22Rv1 (cell line): ENCODE measurements around the gene MCF2L.

ENCODE experiments used
- H3K27ac ChIP-seq: fragments of 450-650 bp; 2 replicates; pipeline ENCODE4 v1.5.1; 2017
- CTCF ChIP-seq: fragments of 450-650 bp; IDR thresholded peaks from 2 replicates; pipeline ENCODE4 v1.5.1; 2017; ENCODE audit warnings: mild to moderate bottlenecking
- ZFX ChIP-seq: fragments of 450-650 bp; IDR thresholded peaks from 2 replicates; pipeline ENCODE4 v1.6.1; 2017; ENCODE audit warnings: antibody characterized with exemption, borderline replicate concordance

The MCF2L gene

GRCh38 chr13:113044391-113045114 is 75.5 kb downstream of the MCF2L start:
- no peak for TF ChIP-seq ZFX
- TF ChIP-seq CTCF = no peak
- H3K27ac ChIP-seq = no peak overlapping the region

- no peak for TF ChIP-seq CTCF
- no peak for TF ChIP-seq ZFX
- H3K27ac ChIP-seq = no peak overlapping the region
These were observed 76.5 kb downstream of the MCF2L start for GRCh38 chr13:113045251-113046127.

GRCh38 chr13:113046128-113046882 is 77.3 kb downstream of the MCF2L start:
- TF ChIP-seq CTCF = no peak
- no peak for TF ChIP-seq ZFX
- H3K27ac ChIP-seq = no peak overlapping the region

GRCh38 chr13:113046883-113047244 is 77.8 kb downstream of the MCF2L start:
- TF ChIP-seq CTCF (no peak), ZFX (no peak)
- H3K27ac ChIP-seq = no peak overlapping the region

- H3K27ac ChIP-seq = no peak overlapping the region
- TF ChIP-seq CTCF = no peak
- TF ChIP-seq ZFX = no peak
These were observed 78.6 kb downstream of the MCF2L start for GRCh38 chr13:113047587-113047986.

- H3K27ac ChIP-seq = no peak overlapping the region
- TF ChIP-seq CTCF = no peak
- no peak for TF ChIP-seq ZFX
These were observed 79.8 kb downstream of the MCF2L start for GRCh38 chr13:113048766-113049165.
